NCI-H1105 treated with DMSO at 0.1 percent for 48 hours (cell line): ENCODE data around the gene OS9.
A peak's percentile ranks its signal among the peaks of the same experiment; 100 is the strongest.

Experiments used
- DNase-seq: peaks from one replicate; lab custom pipeline; 2025; lab: John Stamatoyannopoulos, UW

OS9 gene

DNA sequence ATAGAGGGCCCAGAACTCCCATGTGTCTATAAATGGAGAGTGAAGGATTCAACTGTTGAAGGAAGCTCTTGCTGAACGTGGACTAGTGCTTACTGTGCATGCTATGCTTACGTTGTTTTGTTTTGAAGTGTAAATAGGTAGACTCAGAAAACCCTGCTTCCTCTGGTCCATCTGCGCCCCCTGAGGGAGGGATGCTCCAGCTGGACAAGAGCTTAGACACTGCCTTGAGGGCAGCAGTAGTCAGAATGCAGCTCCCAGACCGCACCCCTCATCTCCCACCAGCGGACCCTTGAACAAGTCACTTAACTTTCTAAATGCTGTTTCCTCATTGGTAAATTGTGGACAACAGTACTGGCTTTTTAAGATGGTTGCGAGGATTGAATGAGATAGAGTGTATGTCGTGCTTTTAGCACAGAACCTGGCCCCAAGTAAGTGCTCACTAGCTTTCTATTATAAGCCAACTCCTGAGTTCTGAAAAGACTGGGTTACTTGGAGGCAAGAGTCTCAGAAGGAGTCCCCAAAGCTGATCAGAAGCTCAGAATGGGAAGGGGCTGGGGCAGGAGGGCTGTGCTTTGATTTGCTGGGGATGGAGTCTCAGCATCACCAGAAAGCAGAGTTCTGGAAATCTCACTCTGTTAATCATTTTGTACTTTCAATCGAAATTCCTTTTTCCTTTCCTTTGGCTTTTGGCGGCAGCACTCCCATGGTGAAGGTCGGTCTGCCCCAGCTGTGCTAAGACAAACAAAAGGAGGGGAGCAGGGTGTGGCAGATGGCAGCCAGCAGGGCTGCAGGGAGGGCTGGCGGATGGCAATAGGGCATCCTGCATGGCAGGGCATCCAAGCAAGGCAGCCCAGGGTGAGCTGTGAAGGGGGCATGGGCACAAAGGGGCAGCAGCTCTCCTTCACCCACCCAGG is 29.0 kb downstream of the OS9 start:
- DNase-seq, result no peak

DNA sequence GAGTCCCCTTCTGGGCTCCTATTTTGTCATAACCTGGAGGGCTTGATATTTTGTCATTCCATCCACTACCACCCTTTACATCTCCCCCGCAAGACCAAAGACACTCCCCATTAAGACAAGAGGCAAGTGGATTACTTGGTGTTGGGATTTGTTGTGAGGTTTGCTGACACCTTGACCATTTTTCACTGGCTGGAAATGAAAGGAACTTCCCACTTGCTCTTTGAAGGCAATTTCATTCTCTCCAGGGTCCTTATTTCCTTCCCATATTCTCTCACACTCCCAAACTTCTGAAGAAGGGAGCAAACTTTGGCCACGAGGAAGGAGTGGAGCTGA is 29.7 kb downstream of the OS9 start:
- DNase-seq, result no peak

DNA sequence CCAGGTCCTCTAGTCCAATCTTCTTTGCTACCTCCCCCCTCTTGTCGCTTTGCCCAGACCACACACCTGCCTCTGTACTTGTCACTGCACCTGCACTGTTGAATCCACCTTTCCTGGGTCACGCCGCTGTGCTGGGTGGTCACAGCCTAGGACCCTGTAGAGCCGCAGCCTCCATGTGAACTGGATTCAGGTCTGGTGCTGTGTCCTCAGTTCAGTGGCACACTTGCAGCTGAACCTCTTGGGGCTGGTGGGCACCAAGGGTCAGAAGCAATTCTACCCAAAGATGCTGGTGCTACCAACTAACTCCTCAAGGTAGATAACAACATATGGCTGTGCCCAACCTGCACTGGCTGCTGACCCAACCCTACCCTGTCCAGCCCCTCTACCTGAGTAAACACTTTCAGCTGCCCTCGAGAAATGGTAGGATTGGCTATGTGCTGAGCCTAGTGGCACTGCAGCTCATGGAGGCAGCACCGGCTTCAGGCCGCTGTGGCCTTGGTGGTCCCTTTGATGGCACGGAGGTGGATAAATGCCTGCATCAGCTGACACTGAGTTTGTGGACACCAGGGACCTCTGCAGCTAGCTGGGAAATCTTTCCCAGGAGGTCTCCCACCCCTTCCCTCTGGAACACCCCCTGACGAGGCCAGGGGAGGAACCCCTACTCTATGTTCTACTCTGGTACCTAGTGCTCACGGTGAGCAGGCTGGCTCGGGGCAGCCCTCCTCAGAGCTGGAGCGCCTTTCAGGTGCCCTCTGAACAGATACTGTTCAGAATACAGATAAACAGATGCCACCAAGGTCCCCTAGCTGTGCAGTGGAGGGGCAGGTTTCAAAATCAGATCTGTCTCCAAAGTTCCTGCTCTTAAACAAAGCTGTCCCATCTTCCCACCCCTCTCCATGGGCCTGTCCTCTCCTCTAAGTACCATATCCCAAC is 30.3 kb downstream of the OS9 start:
- no peak for DNase-seq

DNA sequence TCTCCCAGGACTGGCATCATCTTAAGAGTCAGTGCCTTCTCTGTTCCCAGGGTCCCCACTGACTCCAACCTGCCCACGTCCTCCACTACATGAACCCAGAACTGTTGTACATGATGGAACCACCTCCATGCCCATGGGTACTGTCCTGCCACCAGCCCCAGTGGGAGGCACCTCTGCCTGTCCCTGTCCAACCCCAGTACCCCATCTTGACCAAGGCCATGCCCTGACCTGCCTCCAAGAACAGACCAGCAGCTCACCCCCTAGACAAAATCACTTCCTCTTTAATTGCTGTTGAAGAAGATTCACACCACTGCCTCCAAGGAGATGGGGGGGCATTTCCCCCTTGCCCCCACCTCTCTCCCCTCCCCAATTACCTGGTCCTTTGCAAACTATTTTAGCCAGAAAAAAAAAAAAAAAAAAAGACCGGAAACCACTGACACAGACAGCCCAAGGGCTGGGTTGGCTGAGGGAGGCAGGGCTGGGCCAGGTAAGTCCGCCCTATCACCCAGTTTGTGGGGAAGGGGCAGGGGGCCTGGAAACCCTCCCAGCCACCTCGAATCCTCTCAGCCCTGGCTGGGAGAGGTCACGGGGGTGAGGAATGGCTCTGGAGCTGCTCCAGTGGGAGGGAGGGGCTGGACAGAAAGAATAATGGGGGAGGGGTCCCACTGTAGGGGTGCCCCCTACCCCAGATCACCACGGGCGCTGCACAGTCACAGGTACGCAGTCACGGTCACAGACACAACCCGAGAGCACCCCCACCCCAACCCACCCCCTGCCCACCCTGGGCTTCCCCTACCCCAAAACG is 31.2 kb downstream of the OS9 start:
- DNase-seq, result no peak

DNA sequence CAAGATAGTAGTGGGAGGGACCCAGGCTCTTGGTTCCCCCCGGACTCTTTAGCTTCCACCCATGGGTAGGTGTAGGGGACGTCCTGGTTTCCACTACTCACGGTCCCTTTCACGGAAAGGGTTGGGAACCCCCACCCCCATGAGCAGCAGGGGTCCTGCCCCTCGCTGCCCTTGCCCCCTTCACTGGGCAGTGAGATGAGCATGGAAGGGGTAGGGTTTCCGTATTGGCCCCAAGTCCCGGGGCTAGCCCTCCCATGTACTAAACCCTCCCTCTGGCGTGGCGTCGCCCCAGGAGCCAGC is 31.9 kb downstream of the OS9 start:
- DNase-seq, result no peak

DNA sequence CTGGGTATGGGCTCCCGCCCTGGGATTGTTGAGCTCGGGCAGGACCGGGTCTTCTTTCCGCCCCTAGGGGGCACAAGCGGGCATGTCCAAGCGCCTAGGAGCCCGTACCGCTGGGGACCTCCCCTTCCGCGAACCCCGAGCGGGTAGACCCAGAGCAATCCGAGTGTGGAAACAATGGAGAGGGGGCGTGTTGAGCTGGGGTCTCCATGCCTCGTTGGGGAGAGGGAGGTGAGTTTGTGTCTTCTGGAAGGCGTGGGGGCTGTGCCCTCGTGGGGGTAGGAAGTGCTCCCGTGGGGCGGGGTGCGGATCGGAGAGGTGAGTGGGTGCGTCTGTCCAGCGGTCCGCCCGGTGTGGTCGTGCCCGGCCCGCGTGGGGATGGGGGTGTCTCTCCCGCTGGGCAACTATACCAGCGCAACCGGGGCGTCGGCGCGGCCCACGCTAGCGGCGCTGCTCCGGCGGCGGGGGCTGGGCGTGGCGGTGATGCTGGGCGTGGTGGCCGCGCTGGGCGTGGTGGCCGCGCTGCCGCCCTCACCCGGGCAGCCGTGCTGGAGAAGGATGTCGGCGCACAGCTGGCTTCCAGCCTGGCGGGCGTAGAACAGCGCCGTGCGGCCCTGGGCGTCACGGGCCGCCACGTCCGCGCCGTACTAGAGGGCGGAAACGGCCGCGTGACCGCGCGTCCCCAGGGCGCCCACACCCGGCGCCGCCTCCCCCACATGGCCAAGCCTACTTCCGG is 32.4 kb downstream of the OS9 start:
- DNase-seq, result peak; percentile 61

DNA sequence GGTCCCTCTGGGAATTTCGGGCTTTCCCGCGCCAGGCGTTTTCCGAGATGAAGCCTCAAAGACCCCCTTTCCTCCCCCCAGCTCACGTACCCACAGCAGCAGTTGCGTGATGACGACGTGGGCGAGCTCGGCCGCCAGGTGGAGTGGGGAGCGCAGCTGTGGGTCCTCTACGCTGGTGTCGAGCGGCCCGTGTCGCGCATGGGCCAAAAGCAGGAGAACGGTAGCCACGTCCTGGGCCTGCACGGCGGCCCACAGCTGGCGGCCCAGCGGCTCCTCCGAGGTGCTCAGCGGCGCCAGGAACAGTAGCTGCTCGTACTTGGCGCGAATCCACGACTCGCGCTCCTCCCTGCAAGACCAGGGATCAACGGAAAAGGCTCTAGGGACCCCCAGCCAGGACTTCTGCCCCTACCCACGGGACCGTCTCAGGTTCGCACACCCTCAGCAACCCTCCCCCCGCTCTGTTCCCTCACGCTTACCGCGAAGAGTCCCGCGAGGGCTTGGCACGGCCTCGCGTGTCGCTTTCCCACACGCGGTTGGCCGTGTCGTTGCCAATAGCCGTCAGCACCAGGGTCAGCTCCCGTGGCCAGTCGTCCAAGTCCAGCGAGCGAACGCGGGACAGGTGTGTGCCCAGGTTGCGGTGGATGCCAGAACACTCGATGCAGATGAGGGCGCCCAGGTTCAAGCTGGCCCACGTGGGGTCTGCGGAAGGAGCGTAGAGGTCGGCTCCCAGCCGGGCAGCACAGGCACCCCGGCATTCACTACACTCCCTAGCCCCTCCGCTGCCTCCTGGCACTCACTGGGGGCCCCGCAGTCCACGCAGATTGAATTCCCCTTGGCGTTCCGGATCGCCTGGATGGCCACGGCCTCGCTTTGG is 33.2 kb downstream of the OS9 start:
- DNase-seq, result no peak

DNA sequence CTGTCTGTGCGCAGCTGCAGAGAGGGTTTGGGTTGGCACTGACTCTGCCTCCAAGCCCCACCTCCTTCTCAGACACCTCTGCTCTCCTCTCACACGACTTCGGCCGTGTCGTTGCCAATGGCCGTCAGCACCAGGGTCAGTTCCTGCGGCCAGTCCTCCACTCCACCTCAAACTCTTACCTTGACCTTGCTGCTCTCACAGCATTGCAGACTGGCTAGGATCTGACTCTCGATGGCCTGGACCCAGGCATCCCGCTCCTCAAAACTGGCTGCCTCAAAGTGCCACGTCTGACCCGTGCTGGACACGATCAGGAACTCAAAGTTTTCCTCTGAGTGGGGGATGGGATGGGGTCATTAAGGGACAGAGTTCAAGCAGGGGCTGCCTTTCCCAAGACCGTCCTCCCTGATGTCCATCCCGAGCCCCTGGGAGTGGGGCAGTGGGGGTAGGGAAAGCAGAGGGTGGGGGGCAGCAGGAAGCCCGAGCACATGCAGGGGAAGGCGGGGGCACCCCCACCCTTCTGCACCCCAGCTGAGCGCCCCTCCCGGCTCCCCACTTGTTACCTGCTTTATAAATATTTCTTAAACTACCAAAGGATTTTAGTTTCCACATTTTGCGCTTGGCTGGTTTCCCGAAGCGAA is 33.9 kb downstream of the OS9 start:
- no peak for DNase-seq

DNA sequence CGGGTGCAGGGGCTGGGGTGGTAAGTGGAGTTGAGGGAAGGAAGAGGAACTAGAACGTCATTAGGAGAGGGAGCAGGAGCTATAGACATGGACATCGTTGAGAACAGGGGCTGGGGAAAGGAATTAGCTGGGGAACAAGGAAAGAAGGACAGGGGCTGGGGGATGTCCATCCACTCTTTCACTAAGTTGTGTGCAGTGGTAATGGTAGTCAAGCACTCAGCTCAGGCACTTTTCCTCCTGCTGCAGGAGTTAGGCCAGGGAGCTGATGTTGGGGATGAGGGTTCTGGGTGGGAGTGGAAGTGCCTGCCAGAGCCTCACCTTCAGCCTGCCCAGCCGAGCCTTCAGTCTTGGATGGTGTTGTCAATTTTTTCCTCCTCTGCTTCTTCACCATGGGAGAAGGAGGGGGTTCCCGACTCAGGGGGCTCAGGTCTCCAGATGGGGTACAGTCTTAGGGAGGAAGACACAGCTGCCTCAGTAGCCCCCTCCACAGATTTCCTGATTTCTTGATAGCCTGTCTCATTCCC is 35.5 kb downstream of the OS9 start:
- DNase-seq, result no peak

DNA sequence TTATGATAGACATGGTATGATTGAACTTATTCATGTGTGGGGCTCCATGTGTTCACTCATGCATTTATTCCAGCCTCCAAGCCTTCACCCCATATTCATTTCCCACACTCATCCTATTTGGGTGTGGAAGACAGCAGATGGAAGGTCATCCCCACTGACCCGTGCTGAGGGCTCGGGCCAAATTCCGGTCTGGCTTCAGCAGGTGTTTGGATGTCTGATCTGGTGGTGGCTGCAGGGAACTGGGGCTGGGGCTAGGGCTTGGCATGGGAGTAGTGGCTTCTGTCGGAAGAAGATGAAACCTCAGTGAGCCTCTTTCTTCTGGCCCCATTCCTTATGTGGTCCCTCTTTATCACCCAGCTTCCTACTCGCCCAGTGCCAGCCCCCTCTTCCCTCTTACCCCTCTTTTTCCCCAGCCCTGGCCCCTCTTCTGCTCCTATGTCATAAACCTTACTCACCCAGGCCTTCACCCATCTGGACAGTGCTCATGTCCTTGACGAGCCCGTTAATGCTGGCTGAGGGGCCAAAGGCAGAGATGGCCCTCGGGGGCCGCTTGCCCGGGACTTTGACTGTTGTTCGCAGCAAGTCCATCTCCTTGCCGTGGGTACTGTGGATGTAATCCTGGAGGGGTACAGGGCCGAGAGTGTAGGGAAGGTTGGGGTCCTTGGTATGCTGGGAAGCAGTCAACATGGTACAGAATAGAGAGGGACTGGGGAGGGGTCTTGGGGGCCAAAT is 36.6 kb downstream of the OS9 start:
- no peak for DNase-seq

DNA sequence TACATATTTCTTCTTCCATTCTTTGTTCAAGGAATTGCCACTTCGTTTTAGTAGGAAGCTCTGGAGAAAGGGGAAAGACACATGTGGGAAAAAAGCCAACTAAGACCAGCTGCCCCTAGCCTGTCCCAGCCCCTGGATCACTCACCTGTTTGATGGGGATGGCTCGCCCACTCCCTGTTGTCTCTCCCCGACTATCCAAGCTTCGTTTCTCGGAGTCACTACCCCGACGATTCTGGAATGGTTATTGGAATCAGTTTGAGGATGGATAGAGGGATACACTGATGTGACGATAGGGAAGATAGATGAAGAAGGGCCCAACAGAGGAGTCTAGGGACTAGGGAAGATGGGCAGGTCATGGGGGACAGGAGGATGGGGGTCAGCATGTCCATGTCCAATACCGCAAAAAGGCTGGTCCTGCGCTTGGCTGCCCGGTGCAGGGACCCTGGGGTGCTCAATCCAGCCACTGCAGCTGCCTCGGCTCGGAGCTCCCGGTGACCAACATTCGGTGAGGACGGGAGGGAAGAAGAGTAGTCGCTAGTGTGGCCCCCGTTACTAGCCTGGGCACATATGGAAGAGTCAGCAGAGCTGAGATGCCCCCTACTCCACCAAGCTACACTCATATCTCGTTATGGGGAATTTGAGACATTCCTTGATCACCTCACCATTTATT is 37.6 kb downstream of the OS9 start:
- DNase-seq, result no peak

DNA sequence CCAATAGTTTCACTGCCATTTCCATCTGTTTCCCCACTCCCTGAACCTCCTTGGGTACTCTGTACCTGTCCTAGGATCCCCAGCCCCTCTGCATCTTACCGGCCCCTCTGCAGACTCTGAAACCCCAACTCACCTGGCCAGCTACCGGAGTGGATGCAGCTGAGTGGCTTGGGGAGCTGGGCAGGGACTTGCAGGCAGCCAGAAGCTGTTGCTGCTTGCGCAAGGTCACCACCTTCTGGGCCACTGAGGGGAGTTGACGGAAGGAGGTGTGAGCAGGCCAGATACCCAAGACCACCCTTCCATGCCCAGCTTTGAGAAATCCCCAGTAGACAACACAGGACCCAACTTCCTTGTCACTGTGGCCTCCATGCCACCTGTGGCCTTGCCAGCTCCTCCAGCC is 38.3 kb downstream of the OS9 start:
- no peak for DNase-seq

DNA sequence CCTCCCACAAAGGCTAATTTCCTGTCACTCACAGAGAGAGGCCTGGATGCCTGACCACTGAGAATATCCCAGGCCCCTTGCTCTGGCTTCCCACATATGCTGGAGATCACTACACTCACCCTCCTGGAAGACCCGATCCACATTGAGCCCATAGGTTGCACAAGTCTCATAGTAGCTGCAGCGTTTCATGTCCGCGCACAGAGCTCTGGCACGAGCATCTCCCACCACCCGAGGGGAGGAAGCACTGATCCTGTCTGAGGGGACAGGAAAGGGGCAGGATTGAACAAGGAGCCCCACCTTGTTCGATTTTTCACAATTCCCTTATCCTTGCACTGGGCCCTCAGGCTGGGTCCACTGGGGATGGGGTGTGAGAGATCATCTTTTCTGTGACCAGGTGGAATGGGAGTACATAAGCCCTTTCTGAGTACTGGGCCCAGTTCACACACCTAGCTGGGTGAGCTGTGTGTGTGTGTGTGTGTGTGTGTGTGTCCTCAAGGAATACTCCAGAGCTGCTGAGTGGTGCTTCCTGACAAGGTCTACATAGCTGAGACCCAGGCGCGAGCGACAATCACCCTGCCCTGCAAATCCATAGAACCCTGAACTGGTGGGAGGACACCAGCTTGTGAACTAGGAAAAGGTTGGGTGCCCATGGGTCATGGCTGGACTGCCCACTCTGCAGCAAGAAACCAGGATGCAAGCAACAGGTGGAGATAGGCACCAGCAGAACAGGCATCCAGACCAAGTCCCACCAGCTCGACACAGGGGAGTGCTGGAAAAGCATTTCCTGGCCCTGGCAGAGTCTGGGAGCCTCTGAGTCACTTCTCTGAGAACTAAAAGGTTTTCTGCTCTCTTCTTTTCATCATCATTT is 39.0 kb downstream of the OS9 start:
- no peak for DNase-seq

DNA sequence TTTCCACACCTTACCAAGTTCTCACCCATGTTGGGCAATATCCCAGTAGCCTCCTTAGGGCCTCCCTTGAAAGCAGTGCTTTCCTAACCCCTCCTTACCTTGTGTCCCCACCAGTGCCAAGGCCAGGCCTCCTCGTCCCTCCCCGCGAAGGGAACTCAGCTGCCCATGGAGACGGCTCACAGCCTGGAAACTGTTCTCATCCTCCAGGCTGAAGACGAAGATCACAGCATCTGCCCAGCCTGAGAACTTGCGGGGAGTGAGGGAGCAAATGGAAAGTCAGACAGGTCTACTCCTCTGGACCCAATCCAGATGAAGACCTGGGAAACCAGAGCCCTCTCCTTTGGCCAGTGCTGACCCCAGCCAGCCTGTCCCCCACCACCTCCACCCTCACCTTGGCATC is 40.0 kb downstream of the OS9 start:
- no peak for DNase-seq

DNA sequence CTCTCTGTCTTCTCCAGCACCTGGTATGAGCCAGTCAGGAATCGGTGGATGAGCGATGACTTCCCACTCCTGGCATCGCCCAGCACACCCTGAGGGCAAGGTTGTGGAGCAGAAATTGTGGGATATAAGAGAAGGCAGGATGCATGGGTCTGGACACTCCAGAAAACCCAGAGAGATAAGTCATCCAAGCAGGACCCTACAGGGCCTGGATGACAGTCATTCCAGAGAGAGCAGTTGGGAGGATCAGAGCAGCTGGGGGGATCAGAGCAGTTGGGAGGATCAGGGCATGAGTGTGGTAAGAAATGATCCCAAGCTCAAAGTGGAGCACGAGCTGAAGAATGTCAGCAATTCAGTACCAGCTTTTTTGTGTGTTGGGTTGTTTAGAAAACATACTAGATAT is 40.7 kb downstream of the OS9 start:
- DNase-seq, result no peak

DNA sequence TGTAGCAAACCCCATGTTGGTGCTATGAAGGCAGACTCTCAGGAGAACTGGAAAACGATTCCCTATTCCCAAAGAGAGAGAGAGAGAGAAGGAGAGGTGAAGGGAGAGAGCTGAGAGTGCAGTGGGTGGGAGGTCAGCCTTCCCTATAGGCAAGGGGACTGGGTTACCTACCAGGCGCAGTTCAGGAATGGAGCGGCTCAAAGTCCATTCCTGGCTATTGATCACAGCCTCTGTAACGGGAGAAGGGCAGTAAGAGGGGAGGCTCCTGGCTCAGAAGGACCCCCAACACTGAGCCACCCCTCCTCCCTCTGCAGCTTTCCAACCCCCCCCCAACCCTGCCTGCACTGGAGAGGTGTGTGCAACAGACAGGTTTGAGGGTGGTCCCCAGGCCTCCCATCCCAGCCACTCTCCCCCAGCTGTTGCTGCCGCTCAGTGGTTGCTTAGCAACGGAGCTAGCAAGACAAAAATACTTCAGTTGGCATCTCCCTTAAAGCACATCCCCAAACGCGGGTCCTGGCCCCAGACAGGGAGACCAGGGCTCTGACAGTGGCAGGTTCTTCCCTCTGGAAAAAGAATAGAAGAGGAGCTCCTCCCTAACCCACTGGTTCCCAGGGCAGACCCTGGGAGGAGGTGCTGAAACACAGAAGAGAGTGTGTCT is 41.4 kb downstream of the OS9 start:
- DNase-seq, result no peak
